GM18508 (cell line): ENCODE results near the gene TKT.

Experiments used
- ATAC-seq: cut with Tn5 transposase; IDR thresholded peaks from one replicate; pipeline ENCODE4 v1.9.1; 2021; ENCODE audit warnings: moderate number of reproducible peaks; ENCODE audit not compliant: insufficient read depth, unreplicated experiment

TKT gene

DNA sequence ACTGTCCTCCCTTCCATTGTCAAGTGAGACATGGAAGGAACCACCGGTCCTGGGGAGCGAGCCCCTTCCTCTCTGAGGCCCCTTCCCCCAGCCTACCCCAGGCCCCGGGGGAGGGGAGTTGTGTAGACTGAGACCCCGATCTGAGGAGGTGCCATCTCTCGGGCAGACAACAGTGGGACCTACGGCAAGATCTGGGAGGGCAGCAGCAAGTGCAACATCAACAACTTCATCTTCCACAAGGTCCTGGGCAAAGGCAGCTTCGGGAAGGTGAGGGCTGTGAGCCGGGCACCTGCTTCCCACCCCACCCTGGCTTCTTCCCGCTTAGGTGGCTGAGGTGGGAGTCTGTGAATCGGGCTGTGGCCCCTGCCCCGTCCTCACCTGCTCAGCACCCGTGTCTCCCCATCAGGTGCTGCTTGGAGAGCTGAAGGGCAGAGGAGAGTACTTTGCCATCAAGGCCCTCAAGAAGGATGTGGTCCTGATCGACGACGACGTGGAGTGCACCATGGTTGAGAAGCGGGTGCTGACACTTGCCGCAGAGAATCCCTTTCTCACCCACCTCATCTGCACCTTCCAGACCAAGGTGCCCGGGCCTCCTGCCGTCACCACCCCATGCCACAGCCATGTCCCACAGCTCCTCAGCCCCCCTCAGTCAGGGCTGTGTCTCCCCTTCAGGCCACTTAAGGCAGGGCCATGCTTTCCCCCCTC, 69.9 kb downstream of the TKT start:
- ATAC-seq, result no peak

DNA sequence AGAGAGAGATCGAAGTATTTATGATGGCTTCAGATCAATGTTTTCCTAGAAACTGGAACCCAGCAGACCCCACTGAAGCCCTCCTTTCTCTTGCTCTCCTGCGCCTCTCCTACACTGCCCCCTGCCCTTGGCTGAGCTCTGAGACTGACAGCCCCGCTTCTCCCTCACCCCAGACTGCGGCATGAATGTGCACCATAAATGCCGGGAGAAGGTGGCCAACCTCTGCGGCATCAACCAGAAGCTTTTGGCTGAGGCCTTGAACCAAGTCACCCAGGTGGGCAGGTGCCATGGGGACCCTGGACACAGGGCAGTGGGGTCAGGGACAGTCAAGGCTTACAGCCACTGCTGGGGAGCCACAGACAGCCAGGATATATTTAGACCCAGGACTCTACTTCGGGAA, 71.1 kb downstream of the TKT start:
- no peak for ATAC-seq

DNA sequence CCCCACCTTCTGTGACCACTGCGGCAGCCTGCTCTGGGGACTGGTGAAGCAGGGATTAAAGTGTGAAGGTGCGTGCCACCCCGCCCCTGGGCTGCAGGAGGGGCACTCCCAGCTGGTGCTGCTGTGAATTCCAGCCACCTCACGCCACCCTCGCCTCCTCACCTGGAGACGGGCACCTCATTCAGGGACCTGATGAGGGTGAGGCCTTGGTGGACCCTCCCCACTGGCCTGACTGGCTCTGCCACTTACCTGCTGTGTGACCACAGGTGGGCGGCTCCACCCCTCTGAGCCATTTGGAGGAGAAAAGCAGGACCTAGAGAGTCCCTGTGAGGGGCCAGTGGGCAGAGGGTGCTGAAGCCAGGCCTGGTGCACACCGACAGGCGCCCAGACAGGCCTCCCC, 72.3 kb downstream of the TKT start:
- ATAC-seq, result no peak

DNA sequence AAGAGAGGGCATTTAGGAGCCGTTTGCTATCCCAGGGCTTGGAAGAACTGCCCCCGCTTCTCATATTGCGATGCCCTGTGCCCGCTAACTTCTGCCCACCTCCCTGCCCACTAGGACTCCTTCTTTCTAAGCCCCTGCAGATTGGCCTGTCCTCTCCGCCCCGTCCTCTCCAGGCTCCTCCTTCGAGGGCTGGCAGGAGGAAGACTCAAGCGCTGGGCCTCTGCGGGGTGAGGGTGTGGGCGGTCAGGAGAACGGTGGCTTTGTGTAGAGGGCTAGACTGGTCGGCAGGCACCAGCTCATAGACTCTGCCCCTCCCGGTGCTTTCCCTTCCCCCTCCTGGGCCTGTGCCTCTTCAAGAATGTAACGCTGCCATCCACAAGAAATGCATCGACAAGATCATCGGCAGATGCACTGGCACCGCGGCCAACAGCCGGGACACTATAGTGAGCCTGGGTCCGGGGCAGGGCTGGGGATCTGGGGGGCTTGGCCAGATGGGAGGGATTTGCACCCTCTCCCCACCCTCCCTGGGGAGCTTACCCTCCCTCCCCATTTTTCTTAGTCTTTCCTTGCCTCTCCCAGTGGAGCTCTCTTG, 73.0 kb downstream of the TKT start:
- no peak for ATAC-seq

DNA sequence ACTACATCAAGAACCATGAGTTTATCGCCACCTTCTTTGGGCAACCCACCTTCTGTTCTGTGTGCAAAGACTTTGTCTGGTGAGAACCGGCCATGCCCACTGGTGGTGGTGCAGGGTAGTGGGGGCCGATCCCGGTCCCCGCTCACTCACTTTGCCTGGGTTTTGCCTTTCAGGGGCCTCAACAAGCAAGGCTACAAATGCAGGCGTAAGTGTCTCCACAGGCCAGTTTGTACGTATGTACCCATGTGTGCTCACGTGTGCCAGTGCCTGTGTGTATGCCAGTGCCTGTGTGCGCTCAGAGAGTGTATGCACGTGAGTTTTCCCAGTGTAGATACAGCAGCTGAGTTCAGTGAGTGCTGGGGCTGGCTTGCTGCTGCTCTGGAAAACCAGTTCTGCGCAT, 74.3 kb downstream of the TKT start:
- ATAC-seq, result no peak

DNA sequence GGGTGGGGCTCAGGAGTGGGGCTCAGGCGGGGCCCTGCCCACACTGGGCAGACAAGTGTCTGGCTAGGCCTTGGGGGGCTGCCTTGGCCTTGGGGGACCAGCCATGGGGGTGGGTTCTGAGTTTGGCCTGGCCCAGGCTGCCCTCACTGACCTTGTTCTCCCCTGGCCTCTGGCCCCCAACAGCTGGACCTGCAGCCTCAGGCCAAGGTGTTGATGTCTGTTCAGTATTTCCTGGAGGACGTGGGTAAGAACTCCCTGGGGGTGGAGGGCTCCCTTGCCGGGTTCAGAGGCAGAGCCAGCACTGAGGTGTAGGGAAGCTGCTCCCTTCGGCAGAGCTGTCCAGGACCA, 74.8 kb downstream of the TKT start:
- ATAC-seq, result peak; percentile 8

DNA sequence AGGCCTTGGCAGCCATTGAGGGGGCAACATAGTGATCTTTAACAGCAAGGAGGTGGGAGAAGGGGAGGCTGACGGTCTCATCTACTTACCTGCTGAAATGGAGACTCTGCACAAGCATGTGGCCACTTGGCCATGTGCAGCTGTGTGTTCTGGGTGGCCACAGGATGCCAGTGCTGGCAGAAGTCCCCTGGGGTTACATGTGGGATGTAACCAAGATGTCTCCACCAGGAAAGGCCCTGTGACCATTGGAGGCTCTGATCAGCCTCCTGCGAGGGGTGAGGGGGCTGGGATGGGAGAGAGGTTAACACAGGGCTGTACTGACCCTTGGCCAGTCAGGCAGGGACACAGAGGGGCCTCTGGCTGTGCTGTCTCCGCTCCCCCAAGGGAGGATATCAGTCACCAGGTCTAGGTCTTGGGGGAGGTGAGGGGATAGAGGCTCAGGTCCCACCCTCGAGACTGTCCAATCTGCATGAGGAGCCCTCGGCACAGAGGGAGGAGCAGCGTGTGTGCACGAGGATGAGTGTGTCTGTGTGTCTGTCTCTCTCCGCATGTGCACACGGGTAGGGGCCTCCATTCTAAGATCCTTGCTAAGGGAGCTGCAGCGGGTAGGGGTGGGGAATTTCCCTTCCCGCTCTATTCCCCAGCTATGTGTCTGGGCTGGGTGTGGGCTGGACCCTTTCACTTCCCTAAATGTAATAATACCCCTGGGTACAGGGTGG, 75.4 kb downstream of the TKT start:
- peak; percentile 71 for ATAC-seq

DNA sequence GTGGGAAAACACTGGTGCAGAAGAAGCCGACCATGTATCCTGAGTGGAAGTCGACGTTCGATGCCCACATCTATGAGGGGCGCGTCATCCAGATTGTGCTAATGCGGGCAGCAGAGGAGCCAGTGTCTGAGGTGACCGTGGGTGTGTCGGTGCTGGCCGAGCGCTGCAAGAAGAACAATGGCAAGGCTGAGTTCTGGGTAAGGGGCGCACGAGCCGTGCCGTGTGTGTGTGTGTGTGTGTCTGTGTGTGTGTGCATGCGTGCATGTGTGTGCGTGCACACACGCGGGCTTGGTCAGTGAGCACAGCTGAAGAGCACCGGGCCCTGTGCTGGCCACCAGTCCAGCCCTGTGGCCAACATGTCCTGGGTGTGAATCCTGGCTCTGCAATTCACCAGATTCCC, 76.2 kb downstream of the TKT start:
- no peak for ATAC-seq

DNA sequence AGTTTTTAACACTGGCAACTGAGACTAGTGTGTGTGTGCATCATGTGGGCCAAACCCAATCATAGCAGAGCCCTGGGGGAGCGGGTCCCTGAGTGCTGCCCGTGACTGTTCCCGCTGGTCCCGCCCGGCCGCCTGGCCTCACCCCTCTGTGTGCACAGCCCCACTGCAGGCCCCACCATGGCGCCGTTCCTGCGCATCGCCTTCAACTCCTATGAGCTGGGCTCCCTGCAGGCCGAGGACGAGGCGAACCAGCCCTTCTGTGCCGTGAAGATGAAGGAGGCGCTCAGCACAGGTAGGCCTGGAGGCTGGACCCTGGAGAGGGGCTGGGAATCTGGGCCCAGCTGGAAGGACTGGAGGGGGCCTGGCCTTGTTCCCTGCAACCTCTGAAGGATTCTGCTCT, 77.6 kb downstream of the TKT start:
- ATAC-seq, result no peak

DNA sequence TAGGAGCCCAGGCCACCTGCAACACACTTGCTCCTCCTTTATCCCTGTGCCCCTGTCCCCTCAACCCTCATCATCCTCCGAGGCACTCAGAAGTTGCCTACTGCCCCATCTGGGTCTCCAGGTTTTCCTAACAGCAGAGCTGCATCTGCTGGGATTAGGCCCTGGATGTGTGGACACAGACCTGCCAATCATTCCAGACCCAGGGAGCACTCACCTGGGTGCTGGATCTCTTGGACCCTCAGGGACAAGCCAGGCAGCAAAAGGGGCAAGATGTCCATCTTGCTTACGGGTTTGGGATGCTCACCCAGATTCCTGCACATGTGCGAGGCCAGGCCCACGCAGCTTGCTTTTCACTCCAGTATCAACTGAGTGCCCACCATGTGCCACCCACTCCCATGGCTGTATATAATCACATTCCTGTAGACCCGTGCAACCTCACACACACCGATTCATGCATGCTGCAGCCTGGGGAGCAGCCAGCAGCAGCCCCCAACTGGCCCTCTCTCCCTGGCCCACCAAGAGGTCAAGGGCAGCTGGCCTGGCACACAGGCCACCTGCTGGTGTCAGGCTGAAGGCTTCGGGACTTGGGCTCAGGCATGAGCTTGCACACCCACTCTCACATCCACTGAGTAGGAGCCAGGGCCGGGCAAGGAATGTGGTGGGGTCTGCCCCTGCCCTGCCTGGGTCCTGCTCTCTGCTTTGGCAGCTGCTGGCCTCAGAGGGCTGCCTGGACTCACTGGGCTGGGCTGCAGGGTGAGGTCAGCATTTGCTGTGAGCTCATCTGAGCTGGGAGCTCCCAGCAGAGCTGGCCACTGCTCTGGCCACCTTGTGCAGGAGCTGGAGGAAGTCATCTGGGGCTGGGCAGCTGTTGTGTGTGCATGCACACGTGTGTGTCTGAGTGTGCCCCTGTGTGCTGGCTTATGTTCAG, 79.9 kb downstream of the TKT start:
- no peak for ATAC-seq
